Left kidney (tissue), 2 donors: ENCODE measurements around the gene MUTYH. TPM values are rescaled to one million over a fixed set of nuclear protein-coding genes. Genes with fewer than 3 reads are reported as not detected.
A peak's percentile ranks its signal among the peaks of the same experiment; 100 is the strongest.
"Not testable (repeated sequence)": the region's sequence is repeated elsewhere in the genome, so short reads cannot be mapped to it uniquely, and the experiment has no call there.

ENCODE experiments used
- DNase-seq: peaks from one replicate; pipeline ENCODE4 v3.0.0-alpha.2; 2013
- polyA plus RNA-seq: library from polyadenylated mRNA; unstranded; fragments of 120-200 nt; gene quantifications from one replicate; pipeline ENCODE4 v1.2.1, GENCODE V29; 2013; ENCODE audit not compliant: insufficient read length

Gene MUTYH
- polyA plus RNA-seq, 1 donor, result 34.1 TPM

- no peak for DNase-seq
Observed at GRCh38 chr1:45322486-45323040, 17.7 kb downstream of the MUTYH start.

- no peak for DNase-seq
Observed at GRCh38 chr1:45321444-45321843, 18.8 kb downstream of the MUTYH start.

GRCh38 chr1:45319761-45320160 lies 20.5 kb downstream of the MUTYH start:
- DNase-seq, result no peak

- peak; percentile 19 for DNase-seq
Observed at GRCh38 chr1:45317166-45317565, 23.1 kb downstream of the MUTYH start.

- no peak for DNase-seq
Observed at GRCh38 chr1:45314266-45314665, 26.0 kb downstream of the MUTYH start.

GRCh38 chr1:45306905-45307304 lies 33.3 kb downstream of the MUTYH start:
- DNase-seq, result no peak

- DNase-seq, result no peak
Observed at GRCh38 chr1:45306319-45306718, 33.9 kb downstream of the MUTYH start.

- DNase-seq, result no peak
Observed at GRCh38 chr1:45305231-45305630, 35.0 kb downstream of the MUTYH start.

- no peak for DNase-seq
Observed at GRCh38 chr1:45304311-45305081, 35.7 kb downstream of the MUTYH start.

- DNase-seq, result peak; percentile 98
Observed at GRCh38 chr1:45303520-45304310, 36.5 kb downstream of the MUTYH start.

- no peak for DNase-seq
Observed at GRCh38 chr1:45302505-45303150, 37.6 kb downstream of the MUTYH start.

GRCh38 chr1:45300669-45300997 lies 39.6 kb downstream of the MUTYH start:
- no peak for DNase-seq

GRCh38 chr1:45299981-45300668 lies 40.1 kb downstream of the MUTYH start:
- DNase-seq, result peak; percentile 74

- DNase-seq, result no peak
Observed at GRCh38 chr1:45299296-45299695, 40.9 kb downstream of the MUTYH start.

GRCh38 chr1:45297666-45298356 lies 42.4 kb downstream of the MUTYH start:
- no peak for DNase-seq

- no peak for DNase-seq
Observed at GRCh38 chr1:45291716-45292115, 48.5 kb downstream of the MUTYH start.

- not testable (repeated sequence) for DNase-seq
Observed at GRCh38 chr1:45291002-45291401, 49.2 kb downstream of the MUTYH start.

GRCh38 chr1:45286521-45286920 lies 53.7 kb downstream of the MUTYH start:
- DNase-seq, result not testable (repeated sequence)

GRCh38 chr1:45284858-45285257 lies 55.4 kb downstream of the MUTYH start:
- not testable (repeated sequence) for DNase-seq

GRCh38 chr1:45282351-45282750 lies 57.9 kb downstream of the MUTYH start:
- DNase-seq, result no peak
